NT2/D1 (cell line): ENCODE data around the gene TBC1D5.

Experiments used
- SUZ12 ChIP-seq: IDR thresholded peaks from 2 replicates; pipeline ENCODE4 v1.6.1; 2011; ENCODE audit not compliant: insufficient read length, insufficient read depth; ENCODE audit errors: extremely low read depth
- YY1 ChIP-seq: IDR thresholded peaks from 2 replicates; pipeline ENCODE4 v1.6.1; 2011; ENCODE audit not compliant: insufficient read length, insufficient read depth
- ZNF274 ChIP-seq: IDR thresholded peaks from 2 replicates; pipeline ENCODE4 v1.6.1; 2011; ENCODE audit warnings: mild to moderate bottlenecking, low read depth, low read length

DNA sequence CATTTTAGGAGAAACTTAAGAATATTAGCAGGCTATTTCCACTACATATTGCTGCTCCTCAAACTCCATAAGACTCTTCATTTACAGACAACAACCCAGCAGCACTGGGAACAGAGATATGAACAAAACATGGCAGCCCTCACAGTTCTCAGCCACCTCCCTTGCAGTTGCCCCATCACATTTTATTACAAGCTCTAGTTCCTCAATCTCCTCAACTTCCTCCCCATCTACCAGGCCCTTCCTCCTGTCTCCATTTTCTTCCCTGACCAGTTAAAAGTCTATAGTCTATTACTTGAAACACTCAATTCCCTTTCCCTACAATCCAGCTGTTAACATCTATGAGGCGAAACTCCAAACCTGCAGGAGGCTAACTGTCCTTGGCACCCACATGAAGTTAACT lies 412.5 kb downstream of the TBC1D5 start:
- TF ChIP-seq ZNF274 (no peak), YY1 (no peak), SUZ12 (no peak)
